NCI-H2081 (cell line): ENCODE measurements around the gene CPT1B.
A peak's percentile ranks its signal among the peaks of the same experiment; 100 is the strongest.

Experiments used
- DNase-seq, 2 experiments: peaks; one replicate each; lab custom pipeline; 2025; lab: John Stamatoyannopoulos, UW

The CPT1B gene

DNA sequence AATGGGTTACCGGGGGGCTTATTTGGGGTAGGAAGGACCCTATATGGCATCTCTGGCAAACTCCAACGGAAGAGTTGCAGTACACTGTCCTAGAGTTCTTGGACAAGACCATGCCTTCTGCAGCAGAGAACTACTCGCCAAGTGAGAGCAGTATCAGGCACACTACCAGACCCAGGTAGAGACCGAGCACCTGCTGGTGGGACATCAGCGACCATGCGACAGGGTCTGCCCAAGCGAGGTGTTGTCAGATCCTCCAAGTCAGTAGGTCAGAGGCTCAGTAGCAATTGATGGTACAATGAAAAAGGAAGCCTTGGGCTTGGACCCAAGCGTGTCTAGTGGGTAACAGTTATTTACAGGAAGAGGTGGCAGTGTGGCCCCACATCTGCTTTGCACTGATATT lies 7.6 kb upstream of the CPT1B start:
- DNase-seq, result no peak

DNA sequence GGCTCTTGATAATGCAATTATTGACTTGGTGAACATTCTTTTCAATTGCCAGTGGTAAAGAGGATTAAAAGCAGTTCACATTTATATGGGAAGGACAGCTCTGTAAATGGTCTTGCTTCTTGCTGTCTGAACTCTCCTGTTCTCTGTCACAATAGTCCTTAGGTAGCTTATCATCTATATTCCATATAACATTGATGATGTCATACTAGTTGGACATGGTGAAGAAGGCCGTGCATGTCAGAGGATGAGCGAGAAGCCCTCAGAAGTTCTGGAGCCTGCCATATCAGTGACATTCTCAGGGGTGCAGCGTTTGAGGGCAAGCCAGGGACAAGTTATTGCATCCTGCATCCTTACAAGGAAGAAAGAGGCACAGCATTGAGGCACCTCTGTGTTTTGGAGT lies 7.0 kb upstream of the CPT1B start:
- DNase-seq, result no peak

DNA sequence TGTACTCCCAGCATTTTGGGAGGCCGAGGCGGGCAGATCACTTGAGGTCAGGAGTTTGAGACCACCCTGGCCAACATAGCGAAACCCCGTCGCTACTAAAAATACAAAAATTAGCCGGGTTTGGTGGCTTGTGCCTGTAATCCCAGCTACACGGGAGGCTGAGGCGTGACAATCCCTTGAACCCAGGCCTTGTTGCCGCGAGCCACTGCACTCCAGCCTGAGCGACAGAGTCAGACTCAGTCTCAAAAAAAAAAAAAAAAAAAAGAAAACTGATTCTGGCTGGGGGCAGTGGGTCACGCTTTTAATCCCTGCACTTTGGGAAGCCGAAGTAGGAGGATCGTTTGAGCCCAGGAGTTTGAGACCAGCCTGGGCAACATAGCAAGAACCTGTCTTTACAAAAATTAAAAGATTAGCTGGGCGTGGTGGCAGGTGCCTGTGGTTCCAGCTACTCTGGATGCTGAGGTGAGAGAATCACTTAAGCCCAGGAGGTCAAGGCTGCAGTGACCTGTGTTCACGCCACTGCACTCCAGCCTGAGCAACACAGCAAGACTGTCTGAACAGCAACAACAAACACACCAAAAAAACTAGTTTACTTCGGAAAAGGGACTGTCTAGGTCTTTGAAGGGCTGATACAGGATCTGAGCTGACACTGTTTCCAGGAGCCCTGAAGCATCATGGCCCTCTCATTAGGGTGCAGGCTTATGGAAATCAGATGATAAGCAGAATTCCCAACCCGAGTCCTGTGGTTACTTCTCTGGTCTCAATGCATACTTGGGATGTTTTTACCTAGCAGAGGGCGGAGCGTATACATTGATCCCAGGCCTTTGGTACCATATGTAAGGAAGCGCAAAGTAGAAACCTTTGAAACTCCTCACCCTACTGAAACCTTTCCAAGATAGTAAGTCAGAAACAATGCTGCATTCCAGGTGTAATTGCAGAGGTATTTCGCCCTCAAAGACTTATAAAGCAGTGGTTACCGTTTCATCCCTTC lies 6.2 kb upstream of the CPT1B start:
- DNase-seq, result no peak

DNA sequence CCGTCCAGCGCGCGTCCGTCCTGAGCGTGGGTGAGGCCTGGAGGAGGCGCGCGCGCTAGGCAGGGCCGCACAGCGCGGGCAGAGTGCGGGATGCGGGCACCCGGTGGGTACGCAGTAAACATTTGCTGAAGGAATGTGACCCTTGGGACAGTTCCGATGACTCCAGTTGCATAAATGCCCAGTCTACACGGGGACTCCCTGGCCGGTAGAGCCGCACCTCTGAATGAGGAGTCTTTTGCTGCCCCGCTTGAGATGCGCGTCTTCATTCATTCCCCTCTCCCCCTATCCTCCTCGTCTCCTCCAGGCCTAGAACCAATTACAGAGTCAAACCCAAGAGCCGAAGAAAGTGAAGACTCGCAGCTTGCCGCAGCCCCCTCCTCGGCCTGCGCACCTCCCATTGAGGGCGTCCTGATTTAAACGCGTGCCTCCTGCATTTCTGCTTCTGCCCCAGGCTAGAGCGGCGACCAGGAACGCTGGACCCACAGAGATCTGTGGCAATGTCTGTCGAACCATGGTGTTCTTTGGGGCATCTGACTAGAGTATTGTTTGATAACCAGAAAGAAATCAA lies 5.2 kb upstream of the CPT1B start:
- DNase-seq, result no peak

DNA sequence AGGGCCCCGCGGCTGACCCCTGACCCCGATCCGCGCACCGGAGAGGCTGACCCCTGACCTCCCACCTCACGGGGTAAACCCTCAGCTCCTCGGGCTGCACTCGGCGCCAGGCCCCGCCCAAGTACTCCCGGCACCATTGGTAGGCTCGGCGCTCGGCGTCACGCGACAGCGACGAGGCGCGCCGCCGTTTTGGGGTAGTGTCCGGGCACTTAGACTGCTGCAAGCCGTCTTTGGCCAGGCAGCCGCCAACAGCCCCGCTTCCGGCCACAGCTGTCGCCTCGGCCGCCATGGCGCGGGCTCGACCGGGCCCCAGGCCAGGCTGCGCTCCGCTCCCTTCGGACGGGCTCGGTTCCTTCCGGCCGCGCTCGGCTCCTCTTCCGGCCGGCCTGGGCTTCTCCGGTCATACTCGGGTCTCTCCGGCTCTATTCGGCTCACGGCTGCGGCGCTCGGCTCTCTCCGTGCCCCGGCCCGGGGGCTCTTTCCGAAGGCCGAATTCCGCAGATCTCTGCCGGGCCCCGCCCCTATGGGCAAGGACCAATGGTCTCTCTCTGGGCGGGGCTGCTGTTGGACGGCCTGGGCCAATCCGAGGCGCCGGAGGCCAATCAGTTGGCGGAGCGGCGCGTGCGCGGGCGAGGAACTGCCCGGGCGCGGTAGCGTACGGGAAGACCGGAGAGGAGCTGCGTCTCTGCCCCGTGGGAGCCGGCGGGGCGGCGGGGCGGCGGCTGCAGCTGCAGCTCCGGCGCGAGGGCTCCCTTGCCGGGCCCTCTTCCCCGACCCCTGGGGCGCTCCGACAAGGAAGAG lies 4.5 kb upstream of the CPT1B start, which contains the start of gene CHKB:
CHKB (minus strand) TSS at position 357 of the 801 bp plus-strand sequence; CDS start at position 289, 68 bp downstream.
- peak; percentile 96 for DNase-seq

DNA sequence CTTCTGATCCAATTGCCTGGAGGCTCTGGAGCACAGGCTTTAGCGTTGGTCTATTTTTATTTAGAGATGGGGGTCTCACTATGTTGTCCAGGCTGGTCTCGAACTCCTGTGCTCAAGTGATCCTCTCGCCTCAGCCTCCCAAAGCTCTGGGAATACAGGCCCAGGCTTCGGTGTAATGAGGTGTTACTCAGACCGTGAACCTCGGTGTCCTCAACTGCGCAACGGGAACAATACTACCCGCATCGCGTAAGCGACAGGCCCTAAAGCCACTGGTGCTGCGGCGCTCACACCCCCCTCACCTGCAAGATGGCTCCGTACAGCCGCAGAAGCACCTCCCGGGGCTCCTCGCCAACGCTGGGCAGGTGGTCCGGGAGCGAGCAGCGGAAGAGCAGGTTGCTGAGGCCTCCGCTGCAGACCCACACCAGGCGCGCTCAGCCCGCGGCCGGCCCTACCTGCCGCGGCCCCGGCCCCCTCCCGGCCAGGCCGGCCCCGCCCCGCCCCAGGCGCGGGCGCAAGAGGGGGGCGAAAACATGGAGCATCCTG lies 3.8 kb upstream of the CPT1B start:
- no peak for DNase-seq

DNA sequence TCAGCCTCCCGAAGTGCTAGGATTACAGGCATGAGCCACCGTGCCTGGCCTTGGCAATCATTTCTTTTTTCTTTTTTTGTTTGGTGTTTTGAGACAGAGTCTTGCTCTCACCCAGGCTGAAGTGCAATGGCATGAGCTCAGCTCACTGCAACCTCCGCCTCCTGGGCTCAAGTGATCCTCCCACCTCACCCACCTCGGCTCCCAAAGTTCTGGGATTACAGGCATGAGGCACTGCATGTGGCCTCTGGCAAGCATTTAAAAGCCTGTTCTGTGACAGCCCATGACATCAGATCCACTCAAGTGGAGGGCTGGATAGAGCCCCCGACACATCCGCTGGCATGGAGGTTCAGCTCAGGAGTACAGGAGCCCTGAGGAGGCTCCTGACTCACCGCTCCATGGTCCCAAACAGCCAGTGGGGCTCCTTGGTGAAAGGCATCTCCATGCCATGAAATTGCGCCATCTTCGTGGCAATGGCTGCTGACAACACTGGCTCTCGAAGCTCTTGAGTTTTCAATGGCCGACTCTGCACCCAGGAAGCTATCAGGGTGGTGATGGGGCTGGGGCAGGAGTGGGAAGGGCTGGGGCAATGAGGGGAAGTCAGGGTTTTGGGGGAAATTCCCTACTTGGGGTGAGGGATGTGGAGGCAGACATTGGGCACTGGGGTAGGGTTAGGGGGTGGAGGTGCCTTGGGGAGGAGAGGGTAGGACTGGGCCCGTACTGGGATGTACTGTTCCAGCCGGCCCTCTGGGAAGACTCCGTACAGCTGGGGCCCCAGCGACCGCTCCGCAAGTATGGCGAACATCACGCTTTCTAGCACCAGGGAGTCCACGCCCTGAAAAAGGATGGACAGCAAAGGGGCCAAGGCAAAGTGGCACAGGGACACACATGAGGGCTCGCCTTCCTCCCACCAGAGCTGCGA lies 3.1 kb upstream of the CPT1B start:
- no peak for DNase-seq

DNA sequence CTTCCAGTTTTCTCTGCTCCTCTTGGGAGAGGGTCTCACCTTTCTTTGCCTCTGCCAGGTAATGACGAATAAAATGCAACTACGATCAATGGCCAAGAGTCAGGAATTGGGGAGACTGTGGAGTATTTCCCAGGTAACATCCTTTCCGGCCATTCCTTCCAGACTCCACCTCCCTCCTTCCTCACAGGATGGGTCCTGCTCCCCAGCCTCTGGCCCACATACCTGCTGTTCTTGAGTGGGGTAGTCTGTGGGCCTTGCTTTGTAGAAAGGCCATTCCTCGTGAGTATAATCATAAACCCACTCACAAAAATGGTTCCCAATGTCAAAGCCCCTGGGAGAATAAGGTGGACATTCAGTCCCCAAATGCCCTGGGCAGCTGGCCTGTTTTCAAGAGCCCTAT lies 1.5 kb upstream of the CPT1B start:
- no peak for DNase-seq

DNA sequence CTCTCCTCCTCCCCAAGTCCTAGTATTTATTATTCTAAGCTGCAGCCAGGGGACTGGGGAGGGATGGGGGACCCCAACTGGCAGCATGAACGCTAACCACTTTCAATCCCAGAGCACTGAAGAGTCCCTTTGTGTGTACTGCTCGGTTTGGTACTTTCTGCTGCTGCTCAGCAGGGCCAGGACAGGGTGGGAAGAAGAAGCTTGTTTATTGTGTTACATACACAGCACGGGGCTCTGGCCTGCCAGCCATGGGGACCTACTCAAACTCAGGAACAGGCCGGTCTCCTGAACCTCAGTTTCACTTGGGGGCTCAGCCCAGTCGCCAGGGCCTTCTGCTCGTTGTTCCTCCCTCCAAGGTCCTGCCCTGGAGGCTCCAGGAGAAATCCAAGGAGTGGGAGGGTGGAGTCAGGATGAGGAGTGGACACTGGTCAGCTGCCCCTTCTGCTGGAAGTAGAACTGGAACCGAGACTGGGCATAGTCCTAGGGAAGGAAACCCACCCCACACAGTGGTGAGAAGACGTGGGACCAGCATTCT lies 616 bp upstream of the CPT1B start:
- no peak for DNase-seq

DNA sequence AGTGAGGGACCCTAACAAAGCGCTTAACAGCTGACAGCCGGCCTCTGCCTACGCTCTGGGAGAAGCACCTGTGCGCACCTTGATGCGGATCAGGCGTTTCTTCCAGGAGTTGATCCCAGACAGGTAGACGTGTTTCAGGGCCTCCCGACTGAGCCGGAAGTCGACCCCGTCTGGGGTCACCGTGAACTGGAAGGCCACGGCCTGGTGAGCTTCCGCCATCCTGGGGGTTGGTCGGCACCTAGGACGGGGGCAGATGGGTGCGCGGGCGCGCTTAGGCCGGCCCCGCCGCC lies 585 bp downstream of the CPT1B start:
- DNase-seq, result no peak

DNA sequence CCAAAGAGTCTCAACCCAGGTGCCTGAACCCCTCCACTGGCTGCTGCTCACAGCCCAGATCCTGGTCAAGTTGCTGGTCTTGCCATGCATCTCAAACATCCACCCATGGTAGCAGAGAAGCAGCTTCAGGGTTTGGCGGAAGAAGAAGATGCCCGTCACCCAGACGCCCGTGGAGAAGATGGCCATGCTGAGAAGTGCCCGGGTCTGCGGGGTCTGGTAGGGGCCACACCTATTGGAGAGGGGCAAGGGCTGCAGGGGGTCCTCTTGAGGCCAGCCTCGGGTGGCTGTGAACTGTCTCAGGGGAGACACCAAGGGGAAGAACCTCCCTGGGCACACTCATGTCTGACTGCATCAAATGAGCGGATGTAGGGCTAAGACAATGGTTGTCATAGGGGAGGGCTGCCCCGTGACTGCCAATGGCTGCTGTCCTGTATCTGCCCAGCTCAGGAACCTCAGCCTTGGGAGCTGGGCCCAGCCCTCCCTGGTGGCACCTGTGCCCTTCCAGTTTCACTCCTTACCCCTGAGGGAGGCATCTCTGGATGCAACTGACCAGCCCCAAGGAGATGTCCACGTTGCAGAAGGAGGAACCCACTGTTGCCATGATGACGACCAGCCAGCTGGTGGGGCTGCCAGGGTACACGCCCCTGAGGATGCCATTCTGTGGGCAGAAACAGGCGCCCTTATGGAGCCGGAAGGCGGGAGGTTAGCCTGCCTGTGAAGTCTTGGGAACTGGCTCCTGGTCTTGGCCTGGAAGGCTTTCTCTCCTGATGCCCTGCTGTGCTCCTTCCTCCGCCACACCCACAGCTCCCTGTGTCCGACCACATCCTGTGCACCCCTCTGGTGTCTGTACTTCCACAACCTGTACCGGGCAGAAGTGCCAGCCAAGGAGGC lies 1.2 kb downstream of the CPT1B start:
- no peak for DNase-seq

DNA sequence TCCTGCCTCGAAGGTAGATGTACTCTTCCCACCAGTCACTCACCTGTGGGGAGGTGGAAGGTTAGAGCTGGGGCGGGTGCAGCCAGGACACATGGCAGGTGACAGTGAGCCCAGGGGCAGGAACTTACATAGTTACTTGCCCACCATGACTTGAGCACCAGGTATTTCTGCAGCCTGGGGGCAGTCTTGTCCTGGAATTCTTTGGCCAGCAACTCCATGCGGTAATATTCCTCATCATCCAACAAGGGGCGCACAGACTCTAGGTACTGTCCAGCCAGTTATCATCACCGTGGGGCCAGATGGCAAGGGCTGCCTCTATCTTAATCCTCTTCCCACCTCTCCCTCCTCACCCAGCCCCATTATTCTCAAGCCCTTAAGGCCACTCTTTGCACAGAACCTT lies 2.2 kb downstream of the CPT1B start:
- DNase-seq, result peak in 1 of 2 experiments; percentile 22

DNA sequence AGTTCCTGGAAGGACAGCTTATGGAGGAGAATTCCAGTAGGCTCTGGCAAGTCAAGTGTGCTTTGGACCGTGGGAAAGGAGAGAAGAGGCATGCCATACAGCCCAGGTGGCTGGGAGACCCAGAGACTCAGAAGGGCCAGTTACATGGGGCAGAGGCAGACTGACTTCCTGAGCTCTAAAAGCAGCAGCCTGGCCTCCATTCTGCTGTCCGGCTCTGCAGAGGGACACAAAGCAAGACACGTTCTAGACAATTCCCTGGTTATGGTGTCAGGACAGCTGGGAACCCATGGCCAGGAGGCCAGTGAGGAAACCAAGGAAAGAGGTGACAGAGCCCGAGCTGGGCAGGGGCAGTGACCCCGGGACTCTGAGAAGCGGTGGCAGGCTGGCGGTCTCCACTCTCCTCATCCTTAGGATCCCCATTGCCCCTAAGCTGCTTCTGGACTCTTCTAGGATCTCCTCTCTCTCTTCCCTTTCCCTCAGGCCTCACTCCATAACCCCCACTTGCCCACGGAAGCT lies 2.7 kb downstream of the CPT1B start:
- no peak for DNase-seq

DNA sequence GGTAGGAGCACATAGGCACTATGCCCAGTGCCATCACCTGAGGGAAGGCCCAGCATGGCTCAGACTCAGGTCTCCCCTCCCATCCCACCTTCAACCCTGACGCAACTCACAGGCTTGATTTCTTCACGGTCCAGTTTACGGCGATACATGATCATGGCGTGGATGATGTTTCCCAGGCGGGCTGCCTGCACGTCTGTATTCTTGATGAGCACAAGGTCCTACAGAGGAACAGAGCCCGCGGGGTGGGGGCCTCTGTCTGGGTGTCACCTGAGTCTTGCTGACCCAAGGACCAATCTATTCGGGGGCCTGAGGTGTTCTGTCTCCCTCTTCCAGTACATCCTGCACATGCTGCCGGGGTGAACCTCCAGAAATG lies 3.9 kb downstream of the CPT1B start:
- no peak for DNase-seq

DNA sequence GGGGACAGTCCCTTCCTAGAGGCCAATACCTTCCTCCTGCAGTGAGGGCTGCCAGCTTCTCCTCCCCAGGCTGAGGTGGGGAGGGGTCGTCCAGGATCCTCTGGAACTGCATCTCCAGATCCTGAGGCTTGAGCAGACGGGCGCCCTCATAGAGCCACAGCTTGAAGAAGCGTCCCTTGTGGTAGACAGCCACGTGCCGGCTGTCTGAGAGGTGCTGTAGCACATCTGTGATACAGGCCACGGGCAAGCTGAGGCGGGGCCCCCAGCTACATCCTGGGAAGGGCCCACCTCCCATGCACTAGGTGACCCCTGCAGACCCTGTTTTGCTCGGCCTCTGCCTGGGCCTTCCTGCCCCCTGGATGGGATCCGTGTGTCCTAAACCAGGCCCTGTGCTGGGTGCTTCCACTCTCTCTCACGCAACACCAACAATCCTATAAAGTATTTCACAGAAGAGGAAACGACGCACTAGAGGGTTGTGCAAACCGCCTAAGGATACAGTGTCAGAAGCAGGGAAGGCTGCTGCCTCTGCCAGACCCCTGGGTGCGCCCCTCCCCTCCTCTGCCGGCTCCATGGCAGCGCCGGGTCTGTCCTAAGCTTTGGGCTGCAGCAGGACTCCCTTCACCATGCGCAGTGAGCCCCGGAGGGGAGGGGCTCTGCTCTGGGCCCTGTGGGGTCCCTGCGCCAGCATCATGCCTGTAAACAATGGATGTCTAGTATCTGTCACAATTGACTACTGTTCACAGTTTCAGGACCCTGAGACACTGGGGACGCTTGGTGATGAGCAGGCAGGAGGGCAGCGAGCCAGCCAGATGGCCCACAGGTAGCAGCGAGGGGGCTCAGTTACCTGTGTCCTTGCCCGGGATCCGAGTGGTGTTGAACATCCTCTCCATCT lies 4.5 kb downstream of the CPT1B start:
- DNase-seq, result no peak

DNA sequence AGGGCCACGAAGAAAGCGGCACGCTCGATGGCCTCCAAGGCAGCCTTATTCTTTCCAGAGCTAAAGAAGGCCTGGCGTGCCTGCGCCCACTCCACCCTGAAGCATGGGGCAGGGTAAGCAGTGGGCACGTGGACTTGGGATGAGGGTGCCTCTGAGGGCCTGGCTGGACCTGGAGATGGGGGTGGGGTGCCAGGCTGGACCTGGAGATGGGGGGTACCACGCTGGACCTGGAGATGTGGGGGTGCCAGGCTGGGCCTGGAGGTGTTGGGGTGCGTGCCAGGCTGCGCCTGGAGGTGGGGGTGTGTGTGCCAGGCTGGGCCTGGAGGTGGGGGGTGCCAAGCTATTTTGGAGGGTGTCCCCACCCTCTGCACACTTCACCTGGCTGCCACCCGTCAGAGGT lies 5.3 kb downstream of the CPT1B start:
- DNase-seq, result no peak

DNA sequence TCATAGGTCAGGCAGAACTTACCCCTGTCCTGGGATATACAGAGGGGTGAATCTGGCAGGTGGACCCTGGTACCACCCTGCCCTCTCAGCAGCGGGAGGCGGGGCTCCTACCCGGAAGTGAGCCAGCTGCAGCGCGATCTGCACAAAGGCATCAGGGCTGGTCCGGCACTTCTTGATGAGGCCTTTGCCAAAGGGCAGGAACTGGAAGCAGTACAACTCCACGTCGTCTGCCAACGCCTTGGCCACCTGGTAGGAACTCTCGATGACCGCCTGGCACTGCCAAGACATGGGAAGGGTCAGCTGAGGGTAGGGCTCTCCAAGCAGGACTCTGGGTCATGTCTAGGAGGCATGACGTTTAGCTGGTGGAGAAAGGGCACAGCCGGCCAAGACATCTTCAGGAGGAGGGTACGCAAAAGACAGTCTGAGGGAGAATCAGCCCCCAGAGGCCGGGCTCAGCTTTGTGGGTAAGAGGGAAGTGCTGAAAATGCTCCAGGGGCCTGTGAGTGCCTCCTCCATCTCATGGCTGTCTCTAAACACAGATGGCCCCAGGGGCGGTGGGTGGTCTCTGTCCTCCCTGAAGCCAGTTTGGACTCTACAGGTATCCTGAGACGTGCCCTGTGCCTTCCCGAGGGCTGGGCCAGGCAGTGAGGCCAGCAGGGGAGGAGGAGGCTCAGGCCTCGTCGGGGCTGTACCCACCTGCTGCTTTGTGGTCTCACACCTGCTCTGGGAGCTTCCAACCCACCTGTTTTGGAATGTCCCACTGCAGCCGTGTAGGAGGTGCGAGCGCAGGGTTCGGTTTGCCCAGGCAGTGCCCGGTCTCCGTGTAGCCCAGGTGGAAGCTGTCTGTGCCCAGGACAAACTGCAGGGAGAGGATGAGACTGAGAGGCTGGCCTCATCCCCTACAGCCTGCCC lies 6.7 kb downstream of the CPT1B start:
- DNase-seq, result no peak

DNA sequence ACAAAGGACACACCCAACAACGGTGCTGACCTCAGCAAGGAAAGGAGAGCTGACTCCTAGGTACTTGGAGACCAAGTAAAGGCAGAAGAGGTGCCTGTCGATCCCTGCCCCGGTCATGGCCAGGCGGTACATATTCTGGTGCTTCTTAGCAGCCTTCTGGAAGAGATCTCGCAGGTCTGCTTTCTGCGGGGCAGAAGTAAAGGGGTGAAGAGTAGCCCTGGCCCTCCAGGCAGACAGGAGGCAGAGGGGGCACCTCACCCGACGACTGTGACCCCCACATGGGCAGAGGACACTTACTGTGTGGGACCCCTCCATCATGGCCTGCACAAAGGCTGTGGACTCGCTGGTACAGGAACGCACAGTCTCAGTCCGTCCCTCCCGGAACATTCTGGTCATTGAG lies 7.4 kb downstream of the CPT1B start:
- no peak for DNase-seq
